Natural killer cell (primary cell): ENCODE measurements around the gene ECT2L. TPM values are rescaled to one million over a fixed set of nuclear protein-coding genes. Genes with fewer than 3 reads are reported as not detected.

Source experiments
- ATAC-seq, 3 donors: fragments of 150-1000 bp in 2 of 3; fragments of 200-7000 bp in 1 of 3; cut with Tn5 transposase; 1 replicate in 1 of 3; 2 replicates in 2 of 3; pipeline ENCODE4 v1.10.0; 2021; ENCODE audit warnings: mild to moderate bottlenecking in 2 of 3, moderate library complexity in 2 of 3
- DNase-seq, 2 donors: peaks; one replicate each; pipeline versions ENCODE4 v3.0.0 to v3.0.0-alpha.2; 2013 to 2021; ENCODE audit warnings: mixed read lengths in 1 of 2
- H3K27ac ChIP-seq: one replicate; pipeline ENCODE4 v1.5.1; 2013; ENCODE audit warnings: mild to moderate bottlenecking, low read length
- H3K27me3 ChIP-seq: one replicate; pipeline ENCODE4 v1.6.1; 2013; ENCODE audit warnings: low read length; ENCODE audit not compliant: control insufficient read depth, insufficient read depth
- H3K36me3 ChIP-seq: one replicate; pipeline ENCODE4 v1.6.1; 2013; ENCODE audit warnings: low read length; ENCODE audit not compliant: control insufficient read depth, insufficient read depth
- H3K4me1 ChIP-seq: one replicate; pipeline ENCODE4 v1.6.1; 2013; ENCODE audit warnings: low read length; ENCODE audit not compliant: control insufficient read depth, insufficient read depth
- H3K4me3 ChIP-seq: one replicate; pipeline ENCODE4 v1.5.1; 2013; ENCODE audit warnings: low read length
- H3K9me3 ChIP-seq: one replicate; pipeline ENCODE4 v1.6.1; 2013; ENCODE audit warnings: low read length; ENCODE audit not compliant: control insufficient read depth, insufficient read depth
- H3K27ac Mint-ChIP-seq, 2 donors: one replicate each; pipeline ENCODE4 v1.8.0; 2022; ENCODE audit warnings: mild to moderate bottlenecking in 2 of 2, mixed read lengths in 2 of 2, moderate library complexity in 1 of 2
- H3K27me3 Mint-ChIP-seq, 2 donors: one replicate each; pipeline ENCODE4 v1.8.0; 2022; ENCODE audit warnings: low read depth in 2 of 2, mixed read lengths in 2 of 2
- H3K36me3 Mint-ChIP-seq: one replicate; pipeline ENCODE4 v1.8.0; 2022; ENCODE audit warnings: mixed read lengths
- H3K4me1 Mint-ChIP-seq, 2 donors: one replicate each; pipeline ENCODE4 v1.8.0; 2022; ENCODE audit warnings: mixed read lengths in 2 of 2
- H3K4me3 Mint-ChIP-seq: one replicate; pipeline ENCODE4 v1.8.0; 2022; ENCODE audit warnings: mild to moderate bottlenecking, moderate library complexity, mixed read lengths
- H3K9me3 Mint-ChIP-seq, 2 donors: one replicate each; pipeline ENCODE4 v1.8.0; 2022; ENCODE audit warnings: mixed read lengths in 2 of 2
- CTCF ChIP-seq: fragments of 200-600 bp; IDR thresholded peaks from one replicate; pipeline ENCODE4 v1.8.0; 2022; ENCODE audit warnings: antibody characterized with exemption
- WGBS: methylation state at CpG from one replicate; pipeline ENCODE4 v1.1.7; 2013; ENCODE audit warnings: missing lambda C conversion rate; ENCODE audit not compliant: insufficient coverage; 5-methylcytosine and 5-hydroxymethylcytosine counted together
- intact Hi-C: fragments of 100-400 bp; cut with micrococcal nuclease; formaldehyde crosslinking; loops from one replicate; pipeline ENCODE4 v1.14.2; 2022
- total RNA-seq, 4 donors: library from RNA; stranded (reverse); fragments of 120-200 nt in 1 of 4; gene quantifications; one replicate each; pipeline versions ENCODE4 v1.2.3 to v1.2.4, GENCODE V29; 2013 to 2022

Gene ECT2L
- total RNA-seq, 3 donors from 2014 or later (not counting 1 experiment from before 2014, with no cell fraction given) = 0.12 TPM; not detected in 2

- no CpG with 5 or more reads among the region's 1 CpG for WGBS
- H3K4me1 ChIP-seq = no peaks in the 10 kb centered on the region
- Mint-ChIP-seq H3K27ac (peak overlapping the region; percentile 18 to 29), H3K9me3 (no peaks in the 10 kb centered on the region), H3K36me3 (peaks cover 25% of the 10 kb centered on the region), H3K4me3 (no peak overlapping the region), H3K27me3 (no peaks in the 10 kb centered on the region), H3K4me1 (peaks cover 0 to 4% of the 10 kb centered on the region in 2 donors)
- TF ChIP-seq CTCF = no peak
- peaks cover 44% of the 10 kb centered on the region for H3K36me3 ChIP-seq
- intact Hi-C loops = no loop called here
- ATAC-seq (no peak), DNase-seq (no peak)
- H3K27ac ChIP-seq = no peak overlapping the region
- H3K4me3 ChIP-seq = no peak overlapping the region
- H3K9me3 ChIP-seq = no peaks in the 10 kb centered on the region
- H3K27me3 ChIP-seq = no peaks in the 10 kb centered on the region
Observed at GRCh38 chr6:138787138-138787537, 8.7 kb upstream of the ECT2L start.

- Histone ChIP-seq H3K27ac (no peak overlapping the region), H3K36me3 (no peaks in the 10 kb centered on the region), H3K27me3 (peaks cover 6% of the 10 kb centered on the region), H3K4me1 (peaks cover 3% of the 10 kb centered on the region), H3K9me3 (no peaks in the 10 kb centered on the region), H3K4me3 (no peak overlapping the region)
- Mint-ChIP-seq H3K27ac (no peak overlapping the region), H3K4me1 (no peaks in the 10 kb centered on the region), H3K9me3 (no peaks in the 10 kb centered on the region), H3K27me3 (peaks cover 3 to 18% of the 10 kb centered on the region in 2 donors), H3K36me3 (peaks cover 2% of the 10 kb centered on the region), H3K4me3 (no peak overlapping the region)
- DNase-seq (no peak), ATAC-seq (no peak)
- intact Hi-C loops = no loop called here
- no CpG with 5 or more reads among the region's 2 CpGs for WGBS
- no peak for TF ChIP-seq CTCF
Observed at GRCh38 chr6:138796771-138797170, 884 bp downstream of the ECT2L start.

- Mint-ChIP-seq H3K4me3 (no peak overlapping the region), H3K36me3 (no peaks in the 10 kb centered on the region), H3K27ac (no peak overlapping the region), H3K27me3 (peaks cover 3 to 18% of the 10 kb centered on the region in 2 donors), H3K9me3 (no peaks in the 10 kb centered on the region), H3K4me1 (no peaks in the 10 kb centered on the region)
- no peak for DNase-seq
- TF ChIP-seq CTCF = no peak
- no peak for ATAC-seq
- Histone ChIP-seq H3K4me3 (no peak overlapping the region), H3K27ac (no peak overlapping the region), H3K4me1 (peaks cover 3% of the 10 kb centered on the region), H3K9me3 (no peaks in the 10 kb centered on the region), H3K27me3 (peaks cover 6% of the 10 kb centered on the region), H3K36me3 (no peaks in the 10 kb centered on the region)
- WGBS = 100% methylated on average over 1 of the region's 4 CpGs
- intact Hi-C loops = no loop called here
Observed at GRCh38 chr6:138797806-138798446, 2.0 kb downstream of the ECT2L start.
